H7 (cell line): ENCODE data around the gene TSPAN10. TPM values are rescaled to one million over a fixed set of nuclear protein-coding genes. Genes with fewer than 3 reads are reported as not detected.
"Not testable (repeated sequence)": the region's sequence is repeated elsewhere in the genome, so short reads cannot be mapped to it uniquely, and the experiment has no call there.

Experiments used
- DNase-seq: peaks from one replicate; pipeline ENCODE4 v3.0.0; 2012
- H3K27me3 ChIP-seq: 2 replicates; pipeline ENCODE4 v1.6.0; 2011; ENCODE audit warnings: mild to moderate bottlenecking, low read length; ENCODE audit not compliant: control insufficient read depth, insufficient read depth
- H3K36me3 ChIP-seq: replicated peaks from 2 replicates; pipeline ENCODE4 v1.5.1; 2011; ENCODE audit warnings: low read length; ENCODE audit not compliant: control insufficient read depth, insufficient read depth
- H3K4me3 ChIP-seq: 2 replicates; pipeline ENCODE4 v1.5.1; 2011; ENCODE audit warnings: low read depth, mild to moderate bottlenecking, control low read depth, low read length, moderate library complexity; ENCODE audit not compliant: insufficient read depth
- total RNA-seq: library from RNA; depleted of rRNA; stranded (reverse); fragments of >200 nt; shearing (Covaris generic); gene quantifications from 2 replicates; pipeline ENCODE4 v1.2.3, GENCODE V29; 2014

Gene TSPAN10
- total RNA-seq, 1 experiment from 2014 or later: 0.76 TPM

- H3K4me3 ChIP-seq: no peak overlapping the region
- DNase-seq: no peak
- H3K36me3 ChIP-seq: peaks cover 2% of the 10 kb centered on the region
- no peaks in the 10 kb centered on the region for H3K27me3 ChIP-seq
These were observed 25.0 kb downstream of the TSPAN10 start for GRCh38 chr17:81662002-81662401.

- Histone ChIP-seq H3K36me3 (peaks cover 8% of the 10 kb centered on the region), H3K4me3 (no peak overlapping the region), H3K27me3 (no peaks in the 10 kb centered on the region)
- DNase-seq: no peak
These were observed 27.1 kb downstream of the TSPAN10 start for GRCh38 chr17:81664051-81664470.

DNA sequence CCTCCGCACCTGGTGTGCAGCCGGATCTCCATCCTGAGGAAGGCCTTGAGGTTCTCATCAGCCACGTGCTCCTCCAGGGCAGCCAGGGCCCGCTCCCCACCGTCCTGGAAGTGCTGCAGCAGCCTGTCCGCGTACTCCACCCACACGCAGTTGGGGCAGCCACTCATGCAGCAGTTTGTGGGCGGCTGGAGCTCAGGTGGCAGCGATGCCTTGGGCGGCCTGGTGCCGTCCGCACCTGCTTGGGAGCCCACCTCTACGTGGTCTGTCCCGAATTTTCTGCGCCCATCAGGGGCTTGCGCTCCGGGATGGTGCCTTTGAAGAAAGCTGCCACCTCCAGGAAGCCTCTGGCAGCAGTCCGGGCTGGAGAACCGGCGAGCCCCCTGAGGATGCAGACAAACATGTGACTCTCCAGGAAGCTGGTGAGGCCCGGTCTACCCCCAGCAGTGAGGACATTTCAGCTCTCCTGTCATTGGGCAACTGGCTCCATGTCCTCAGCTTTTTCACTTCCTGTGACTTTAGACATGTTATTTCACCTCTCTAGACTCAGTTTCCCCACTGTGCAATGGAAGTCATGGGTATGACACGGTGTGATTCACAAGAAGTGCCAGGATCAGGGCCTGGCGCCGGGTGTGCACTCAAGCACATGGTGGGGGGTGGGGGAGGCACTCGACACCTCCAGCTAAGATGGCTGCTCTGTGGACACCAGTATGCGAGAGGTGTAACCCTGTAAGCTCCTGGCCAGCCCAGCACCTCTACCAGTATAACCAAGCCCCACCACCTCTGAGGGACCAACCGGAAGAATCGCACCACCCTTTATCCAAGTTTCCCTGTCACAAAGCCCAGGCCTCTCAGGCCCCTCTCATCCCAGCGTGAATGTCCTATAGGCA is 28.5 kb downstream of the TSPAN10 start:
- Histone ChIP-seq H3K36me3 (peaks cover 18% of the 10 kb centered on the region), H3K27me3 (no peaks in the 10 kb centered on the region), H3K4me3 (peak overlapping the region; percentile 97)
- peak; percentile 69 for DNase-seq

GRCh38 chr17:81666092-81666341 is 29.0 kb downstream of the TSPAN10 start:
- DNase-seq: no peak
- Histone ChIP-seq H3K4me3 (peak overlapping the region; percentile 97), H3K36me3 (peaks cover 20% of the 10 kb centered on the region), H3K27me3 (no peaks in the 10 kb centered on the region)

DNA sequence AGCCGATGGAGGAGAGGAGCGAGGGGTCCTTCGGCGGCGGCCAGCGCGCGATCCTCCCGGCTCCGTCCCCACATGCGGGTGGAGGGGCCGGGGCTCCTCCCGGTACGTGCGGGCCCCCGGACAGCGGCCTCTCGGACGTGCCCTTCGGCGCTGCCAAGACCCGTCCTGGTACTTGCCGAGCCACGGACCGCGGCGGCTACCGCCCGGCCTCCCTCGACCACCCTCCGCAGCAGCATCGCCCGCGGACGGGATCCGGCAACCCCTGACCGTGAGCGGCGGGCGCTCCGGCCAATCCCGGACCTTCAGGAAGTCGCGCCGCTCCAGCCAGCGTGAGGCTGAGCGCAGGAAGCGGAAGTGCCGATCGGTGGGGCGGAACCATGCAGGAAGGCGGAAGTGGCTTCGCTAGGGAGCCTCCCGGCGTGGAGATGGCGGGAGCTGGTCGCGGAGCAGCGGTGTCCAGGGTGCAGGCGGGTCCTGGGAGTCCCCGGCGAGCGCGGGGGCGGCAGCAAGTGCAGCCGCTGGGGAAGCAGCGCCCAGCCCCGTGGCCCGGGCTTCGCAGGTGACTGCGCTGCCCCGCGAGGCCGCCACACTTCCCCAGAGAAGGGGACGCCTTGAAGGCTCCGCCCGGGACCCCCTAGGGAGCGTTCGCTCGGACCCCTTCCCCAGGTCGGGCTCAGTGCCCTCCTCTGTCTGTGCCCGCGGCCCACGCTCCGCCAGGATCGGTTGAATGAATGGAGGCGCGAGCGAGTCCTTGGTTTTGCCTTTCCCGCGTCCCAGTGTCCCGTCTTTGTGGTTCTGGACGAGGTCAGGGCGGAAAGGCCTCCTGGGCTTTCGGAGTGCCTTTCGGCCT is 29.6 kb downstream of the TSPAN10 start, which contains the start of the genes CCDC137 and OXLD1:
CCDC137 (plus strand) TSS at position 396 of the 850 bp plus-strand sequence; CDS start at position 426, 30 bp downstream.
OXLD1 (minus strand) TSS at position 264 of the 850 bp plus-strand sequence; CDS start at position 236, 28 bp downstream.
- peak within 1 kb of the TSS; percentile 97 for H3K4me3 ChIP-seq
- peak; percentile 100 for DNase-seq
- H3K36me3 ChIP-seq: peaks cover 26% of the 10 kb centered on the region
- no peaks in the 10 kb centered on the region for H3K27me3 ChIP-seq

DNA sequence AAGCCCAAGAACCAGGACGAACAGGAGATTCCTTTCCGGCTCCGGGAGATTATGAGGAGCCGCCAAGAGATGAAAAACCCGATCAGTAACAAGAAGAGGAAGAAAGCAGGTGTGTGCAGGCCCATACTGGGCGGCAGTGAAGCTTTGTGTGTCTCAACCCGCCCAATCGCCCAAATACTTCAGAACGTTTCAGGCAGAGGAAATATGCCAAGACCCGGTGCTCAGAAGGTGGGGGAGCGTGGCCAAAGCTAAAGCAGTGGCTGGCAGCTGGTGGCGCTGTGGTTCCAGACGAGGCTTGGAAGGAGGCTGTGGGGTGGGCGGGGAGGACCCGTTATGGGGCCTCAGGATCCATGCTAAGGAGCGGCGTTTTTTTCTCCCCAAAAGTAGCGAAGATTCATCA is 30.8 kb downstream of the TSPAN10 start:
- peaks cover 37% of the 10 kb centered on the region for H3K36me3 ChIP-seq
- no peaks in the 10 kb centered on the region for H3K27me3 ChIP-seq
- no peak overlapping the region for H3K4me3 ChIP-seq
- peak; percentile 75 for DNase-seq

GRCh38 chr17:81672504-81672903 is 35.5 kb downstream of the TSPAN10 start:
- Histone ChIP-seq H3K4me3 (no peak overlapping the region), H3K27me3 (no peaks in the 10 kb centered on the region), H3K36me3 (peaks cover 40% of the 10 kb centered on the region)
- DNase-seq: peak; percentile 19

DNA sequence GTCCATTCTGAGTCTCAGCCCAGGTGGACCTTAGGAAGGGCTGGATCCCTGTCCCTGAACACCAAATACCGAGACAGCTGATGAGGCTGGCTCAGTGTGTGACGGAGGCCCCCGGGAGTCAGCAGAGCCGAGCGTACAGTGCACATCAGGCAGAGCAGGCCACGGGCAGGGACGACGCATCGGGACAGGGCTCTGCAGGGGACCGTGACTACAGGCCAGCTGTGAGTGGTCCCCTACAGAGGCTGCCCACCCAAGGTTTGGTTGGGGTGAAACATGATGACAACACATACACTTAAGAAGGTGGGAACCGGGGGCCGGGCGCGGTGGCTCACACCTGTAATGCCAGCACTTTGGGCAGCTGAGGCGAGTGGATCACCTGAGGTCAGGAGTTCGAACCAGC is 36.0 kb downstream of the TSPAN10 start:
- H3K27me3 ChIP-seq: no peaks in the 10 kb centered on the region
- H3K4me3 ChIP-seq: no peak overlapping the region
- no peak for DNase-seq
- peaks cover 40% of the 10 kb centered on the region for H3K36me3 ChIP-seq

DNA sequence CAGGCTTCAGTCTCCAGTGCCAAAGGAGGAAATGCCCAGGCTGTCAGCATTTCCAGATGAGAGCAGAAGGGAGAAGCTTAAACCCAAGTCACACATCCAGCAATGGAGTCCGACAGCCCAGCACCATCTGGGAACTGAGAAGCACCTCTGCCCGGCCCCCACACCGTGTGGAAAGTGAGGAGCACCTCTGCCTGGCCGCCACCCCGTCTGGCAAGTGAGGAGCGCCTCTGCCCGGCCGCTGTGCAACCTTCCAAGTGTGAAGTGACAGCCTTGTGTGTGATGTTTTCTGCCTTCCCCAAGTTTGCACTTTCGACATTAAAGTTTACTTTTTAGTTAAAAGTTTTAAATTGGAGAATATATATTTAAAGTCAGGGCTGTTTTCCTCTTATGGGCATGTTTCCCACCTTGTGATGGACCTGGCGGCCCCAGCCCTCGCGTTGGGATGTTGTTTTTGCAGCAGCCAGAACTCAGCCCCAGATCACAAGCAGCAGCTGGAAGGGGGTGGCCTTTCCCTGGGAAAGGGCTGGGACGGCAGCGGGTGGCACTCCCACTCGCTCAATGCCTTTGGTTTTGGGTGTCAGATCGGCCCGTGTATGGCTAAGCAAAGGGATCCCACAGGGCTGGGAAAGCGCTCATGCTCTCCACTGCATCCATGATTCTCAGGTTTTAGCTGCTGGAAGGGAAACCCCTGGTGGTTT is 36.7 kb downstream of the TSPAN10 start:
- H3K27me3 ChIP-seq: no peaks in the 10 kb centered on the region
- peak; percentile 32 for DNase-seq
- H3K4me3 ChIP-seq: no peak overlapping the region
- peaks cover 35% of the 10 kb centered on the region for H3K36me3 ChIP-seq

DNA sequence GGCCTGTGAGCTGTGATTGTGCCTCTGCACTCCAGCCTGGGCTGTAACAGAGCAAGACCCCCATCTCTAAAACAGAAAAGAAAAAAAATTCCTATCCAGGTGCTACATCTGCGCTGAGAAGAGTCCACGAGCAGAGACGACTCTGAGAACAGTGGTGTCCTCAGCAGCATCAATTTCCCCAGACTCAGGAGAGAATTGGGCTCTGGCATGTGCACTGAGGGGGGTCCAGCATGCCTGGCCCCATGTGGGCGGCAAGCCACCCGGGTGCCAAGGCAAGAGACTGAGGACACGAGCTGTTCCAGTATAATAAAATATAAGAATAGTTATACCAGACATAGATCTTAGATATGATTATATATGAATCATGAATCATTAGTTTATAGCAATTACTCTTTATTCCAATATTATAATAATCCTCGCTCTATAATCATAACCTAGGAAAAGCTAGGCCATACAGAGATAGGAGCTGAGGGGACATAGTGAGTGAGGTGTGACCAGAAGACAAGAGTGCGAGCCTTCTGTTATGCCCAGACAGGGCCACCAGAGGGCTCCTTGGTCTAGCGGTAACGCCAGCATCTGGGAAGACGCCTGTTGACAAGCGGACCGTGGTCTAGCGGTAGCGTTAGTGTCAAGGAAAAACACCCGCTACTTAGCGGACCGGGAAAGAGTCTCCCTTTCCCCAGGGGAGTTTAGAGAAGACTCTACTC is 38.7 kb downstream of the TSPAN10 start:
- H3K4me3 ChIP-seq, H3K27me3 ChIP-seq: not testable (repeated sequence)
- peaks cover 21% of the 10 kb centered on the region for H3K36me3 ChIP-seq
- DNase-seq: peak; percentile 37

- Histone ChIP-seq H3K27me3 (no peaks in the 10 kb centered on the region), H3K36me3 (peaks cover 14% of the 10 kb centered on the region), H3K4me3 (no peak overlapping the region)
- DNase-seq: peak; percentile 45
These were observed 39.9 kb downstream of the TSPAN10 start for GRCh38 chr17:81676906-81677305.

- DNase-seq: peak; percentile 36
- peaks cover 2% of the 10 kb centered on the region for H3K36me3 ChIP-seq
- H3K4me3 ChIP-seq: no peak overlapping the region
- H3K27me3 ChIP-seq: no peaks in the 10 kb centered on the region
These were observed 43.2 kb downstream of the TSPAN10 start for GRCh38 chr17:81680150-81680549.

- H3K36me3 ChIP-seq: peaks cover 8% of the 10 kb centered on the region
- peak; percentile 41 for DNase-seq
- no peaks in the 10 kb centered on the region for H3K27me3 ChIP-seq
- no peak overlapping the region for H3K4me3 ChIP-seq
These were observed 44.7 kb downstream of the TSPAN10 start for GRCh38 chr17:81681672-81682071.
